ENCODE data around the gene MKNK2. TPM values are rescaled to one million over a fixed set of nuclear protein-coding genes. Genes with fewer than 3 reads are reported as not detected.

The MKNK2 gene
- total RNA-seq, 2 donors from 2014 or later, result 90.3 to 107 TPM

- peaks cover 0 to 3% of the 10 kb centered on the region in 2 donors for H3K4me1 ChIP-seq
- H3K4me3 ChIP-seq, result no peak overlapping the region
- no peaks in the 10 kb centered on the region for H3K27me3 ChIP-seq
- no peak for TF ChIP-seq CTCF (IDR thresholded peaks at IDR 0.05)
- no peaks in the 10 kb centered on the region for H3K36me3 ChIP-seq
- peaks cover 0 to 3% of the 10 kb centered on the region in 2 donors for H3K9me3 ChIP-seq
- H3K27ac ChIP-seq, result no peak overlapping the region
- DNase-seq (ENCODE audit: low spot score), result no peak
Observed at GRCh38 chr19:2022289-2022688, 28.8 kb downstream of the MKNK2 start.

GRCh38 chr19:2021453-2022140, 29.4 kb downstream of the MKNK2 start:
- Histone ChIP-seq H3K27me3 (no peaks in the 10 kb centered on the region), H3K4me3 (no peak overlapping the region), H3K27ac (no peak overlapping the region), H3K9me3 (peaks cover 0 to 3% of the 10 kb centered on the region in 2 donors), H3K36me3 (no peaks in the 10 kb centered on the region), H3K4me1 (peaks cover 0 to 3% of the 10 kb centered on the region in 2 donors)
- no peak for DNase-seq (ENCODE audit: low spot score)
- TF ChIP-seq CTCF (IDR thresholded peaks at IDR 0.05), result no peak

GRCh38 chr19:2018752-2019151, 32.3 kb downstream of the MKNK2 start:
- TF ChIP-seq CTCF (IDR thresholded peaks at IDR 0.05), result no peak
- Histone ChIP-seq H3K4me3 (no peak overlapping the region), H3K27ac (no peak overlapping the region), H3K27me3 (no peaks in the 10 kb centered on the region), H3K4me1 (peaks cover 0 to 23% of the 10 kb centered on the region in 2 donors), H3K9me3 (no peaks in the 10 kb centered on the region), H3K36me3 (no peaks in the 10 kb centered on the region)
- no peak for DNase-seq (ENCODE audit: low spot score)

GRCh38 chr19:2016041-2016807, 34.8 kb downstream of the MKNK2 start:
- no peaks in the 10 kb centered on the region for H3K27me3 ChIP-seq
- H3K9me3 ChIP-seq, result no peaks in the 10 kb centered on the region
- H3K4me1 ChIP-seq, result peaks cover 0 to 27% of the 10 kb centered on the region in 2 donors
- H3K27ac ChIP-seq, result peak overlapping the region; percentile 67 to 69
- peak; percentile 80 for DNase-seq (ENCODE audit: low spot score)
- TF ChIP-seq CTCF (IDR thresholded peaks at IDR 0.05), result no peak
- peak overlapping the region; percentile 19 to 68 for H3K4me3 ChIP-seq
- H3K36me3 ChIP-seq, result no peaks in the 10 kb centered on the region

- Histone ChIP-seq H3K4me3 (peak within 1 kb of the TSS; percentile 46 to 68), H3K9me3 (no peaks in the 10 kb centered on the region), H3K27ac (peak within 1 kb of the TSS; percentile 67 to 69), H3K27me3 (no peaks in the 10 kb centered on the region), H3K4me1 (peaks cover 0 to 27% of the 10 kb centered on the region in 2 donors), H3K36me3 (no peaks in the 10 kb centered on the region)
- TF ChIP-seq CTCF (IDR thresholded peaks at IDR 0.05), result no peak
- DNase-seq (ENCODE audit: low spot score), result no peak
Observed at GRCh38 chr19:2015608-2015950, 35.5 kb downstream of the MKNK2 start, which contains the start of gene BTBD2. Gene BTBD2 (minus strand): TSS chr19:2015714. CDS start chr19:2015703, 11 bp downstream.
